OCI-LY3 (cell line): ENCODE measurements around the gene MRPL2.
A peak's percentile ranks its signal among the peaks of the same experiment; 100 is the strongest.

Experiments used
- H2AFZ ChIP-seq: fragments of 200-600, 300-600 bp; shearing (Covaris generic); 2 replicates; pipeline ENCODE4 v1.6.0; 2014; ENCODE audit warnings: antibody characterized with exemption, low read depth, low read length
- H3K27ac ChIP-seq: fragments of 200-600, 300-600 bp; sonication (generic); 2 replicates; pipeline ENCODE4 v1.5.1; 2014; ENCODE audit warnings: mild to moderate bottlenecking, low read length, moderate library complexity, mixed read lengths
- H3K27me3 ChIP-seq: fragments of 200-600, 300-600 bp; sonication (generic); 2 replicates; pipeline ENCODE4 v1.6.1; 2014; ENCODE audit warnings: low read depth, low read length, mixed read lengths
- H3K36me3 ChIP-seq: fragments of 200-600, 300-600 bp; sonication (generic); replicated peaks from 2 replicates; pipeline ENCODE3; 2014; ENCODE audit warnings: low read depth, low read length, mixed read lengths
- H3K4me1 ChIP-seq: fragments of 300-600, 200-600 bp; sonication (generic); 2 replicates; pipeline ENCODE4 v1.6.1; 2014; ENCODE audit warnings: low read length, mixed read lengths
- H3K4me2 ChIP-seq: fragments of 200-600, 300-600 bp; sonication (generic); 2 replicates; pipeline ENCODE4 v1.6.1; 2014; ENCODE audit warnings: low read length, mixed read lengths
- H3K4me3 ChIP-seq: fragments of 300-600, 200-600 bp; sonication (generic); 2 replicates; pipeline ENCODE4 v1.5.1; 2014; ENCODE audit warnings: antibody characterized with exemption, mild to moderate bottlenecking, low read length, moderate library complexity
- H3K79me2 ChIP-seq: fragments of 300-600, 200-600 bp; shearing (Covaris generic); 2 replicates; pipeline ENCODE4 v1.6.1; 2014; ENCODE audit warnings: mild to moderate bottlenecking, low read length, mixed read lengths
- H3K9ac ChIP-seq: fragments of 300-600, 200-600 bp; shearing (Covaris generic); 2 replicates; pipeline ENCODE4 v1.6.0; 2014; ENCODE audit warnings: mild to moderate bottlenecking, low read length, moderate library complexity
- H3K9me3 ChIP-seq: fragments of 200-600, 300-600 bp; shearing (Covaris generic); 2 replicates; pipeline ENCODE4 v1.6.1; 2014; ENCODE audit warnings: low read length, mixed read lengths; ENCODE audit not compliant: insufficient read depth
- H4K20me1 ChIP-seq: fragments of 200-600, 300-600 bp; sonication (generic); 2 replicates; pipeline ENCODE4 v1.6.1; 2016; ENCODE audit warnings: low read length, mixed read lengths; ENCODE audit not compliant: insufficient read depth
- EZH2phosphoT487 ChIP-seq: fragments of 200-600 bp; shearing (Covaris generic); IDR thresholded peaks from 2 replicates; pipeline ENCODE4 v1.6.1; 2018; ENCODE audit warnings: antibody characterized with exemption, mixed run types, low read depth
- TF ChIP-seq, protein P1 (sequence below): fragments of 200-600, 300-600 bp; sonication (generic); IDR thresholded peaks from 2 replicates; pipeline ENCODE4 v1.5.1; 2014; ENCODE audit warnings: antibody characterized with exemption, low read length, low read depth

Gene MRPL2

DNA sequence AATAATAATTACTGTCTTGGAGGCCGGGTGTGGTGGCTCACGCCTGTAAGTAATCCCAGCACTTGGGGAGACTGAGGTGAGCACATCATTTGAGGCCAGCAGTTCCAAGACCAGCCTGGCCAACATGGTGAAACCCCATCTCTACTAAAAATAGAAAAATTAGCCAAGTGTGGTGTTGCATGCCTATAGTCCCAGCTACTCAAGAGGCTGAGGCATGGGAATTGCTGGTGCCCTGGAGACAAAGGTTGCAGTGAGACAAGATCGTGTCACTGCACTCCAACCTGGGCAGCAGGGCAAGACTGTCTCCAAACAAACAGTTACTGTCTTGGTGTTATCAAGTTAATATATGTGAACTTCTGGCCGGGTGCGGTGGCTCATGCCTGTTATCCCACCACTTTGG is 32.9 kb downstream of the MRPL2 start:
- H3K4me3 ChIP-seq, result no peak overlapping the region
- H2AFZ ChIP-seq, result no peak overlapping the region
- H3K36me3 ChIP-seq, result peaks cover 44% of the 10 kb centered on the region
- peaks cover 29% of the 10 kb centered on the region for H3K79me2 ChIP-seq
- no peaks in the 10 kb centered on the region for H3K9me3 ChIP-seq
- H3K9ac ChIP-seq, result no peak overlapping the region
- no peaks in the 10 kb centered on the region for H4K20me1 ChIP-seq
- TF ChIP-seq, protein P1, sequence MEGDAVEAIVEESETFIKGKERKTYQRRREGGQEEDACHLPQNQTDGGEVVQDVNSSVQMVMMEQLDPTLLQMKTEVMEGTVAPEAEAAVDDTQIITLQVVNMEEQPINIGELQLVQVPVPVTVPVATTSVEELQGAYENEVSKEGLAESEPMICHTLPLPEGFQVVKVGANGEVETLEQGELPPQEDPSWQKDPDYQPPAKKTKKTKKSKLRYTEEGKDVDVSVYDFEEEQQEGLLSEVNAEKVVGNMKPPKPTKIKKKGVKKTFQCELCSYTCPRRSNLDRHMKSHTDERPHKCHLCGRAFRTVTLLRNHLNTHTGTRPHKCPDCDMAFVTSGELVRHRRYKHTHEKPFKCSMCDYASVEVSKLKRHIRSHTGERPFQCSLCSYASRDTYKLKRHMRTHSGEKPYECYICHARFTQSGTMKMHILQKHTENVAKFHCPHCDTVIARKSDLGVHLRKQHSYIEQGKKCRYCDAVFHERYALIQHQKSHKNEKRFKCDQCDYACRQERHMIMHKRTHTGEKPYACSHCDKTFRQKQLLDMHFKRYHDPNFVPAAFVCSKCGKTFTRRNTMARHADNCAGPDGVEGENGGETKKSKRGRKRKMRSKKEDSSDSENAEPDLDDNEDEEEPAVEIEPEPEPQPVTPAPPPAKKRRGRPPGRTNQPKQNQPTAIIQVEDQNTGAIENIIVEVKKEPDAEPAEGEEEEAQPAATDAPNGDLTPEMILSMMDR, result no peak
- TF ChIP-seq EZH2phosphoT487, result no peak
- no peak overlapping the region for H3K4me2 ChIP-seq
- H3K27me3 ChIP-seq, result no peaks in the 10 kb centered on the region
- peaks cover 13% of the 10 kb centered on the region for H3K4me1 ChIP-seq
- no peak overlapping the region for H3K27ac ChIP-seq

DNA sequence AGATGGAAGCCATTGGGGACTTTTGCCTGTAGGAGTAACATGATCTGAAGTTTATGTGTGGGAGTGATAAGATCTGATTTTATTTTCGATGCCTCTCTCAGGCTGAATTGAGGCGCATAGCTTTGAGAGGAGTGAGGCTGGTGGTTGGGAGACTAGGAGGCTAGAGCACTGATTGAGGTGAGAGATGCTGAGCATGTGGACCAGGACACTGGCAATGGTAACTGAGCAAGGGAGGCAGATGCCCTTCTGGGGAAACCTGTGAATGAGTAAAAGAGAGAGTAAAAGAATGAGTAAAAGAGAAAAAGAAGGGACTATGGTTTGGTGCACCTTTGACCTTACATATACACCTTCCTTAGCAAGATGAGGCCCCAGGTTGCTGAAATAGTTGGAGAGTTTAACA is 34.8 kb downstream of the MRPL2 start:
- peaks cover 17% of the 10 kb centered on the region for H3K4me1 ChIP-seq
- TF ChIP-seq, protein P1, result no peak
- TF ChIP-seq EZH2phosphoT487, result no peak
- H3K4me3 ChIP-seq, result no peak overlapping the region
- H3K9me3 ChIP-seq, result no peaks in the 10 kb centered on the region
- H4K20me1 ChIP-seq, result no peaks in the 10 kb centered on the region
- no peak overlapping the region for H3K27ac ChIP-seq
- peaks cover 29% of the 10 kb centered on the region for H3K79me2 ChIP-seq
- no peak overlapping the region for H3K9ac ChIP-seq
- peaks cover 37% of the 10 kb centered on the region for H3K36me3 ChIP-seq
- H2AFZ ChIP-seq, result no peak overlapping the region
- no peaks in the 10 kb centered on the region for H3K27me3 ChIP-seq
- H3K4me2 ChIP-seq, result no peak overlapping the region

DNA sequence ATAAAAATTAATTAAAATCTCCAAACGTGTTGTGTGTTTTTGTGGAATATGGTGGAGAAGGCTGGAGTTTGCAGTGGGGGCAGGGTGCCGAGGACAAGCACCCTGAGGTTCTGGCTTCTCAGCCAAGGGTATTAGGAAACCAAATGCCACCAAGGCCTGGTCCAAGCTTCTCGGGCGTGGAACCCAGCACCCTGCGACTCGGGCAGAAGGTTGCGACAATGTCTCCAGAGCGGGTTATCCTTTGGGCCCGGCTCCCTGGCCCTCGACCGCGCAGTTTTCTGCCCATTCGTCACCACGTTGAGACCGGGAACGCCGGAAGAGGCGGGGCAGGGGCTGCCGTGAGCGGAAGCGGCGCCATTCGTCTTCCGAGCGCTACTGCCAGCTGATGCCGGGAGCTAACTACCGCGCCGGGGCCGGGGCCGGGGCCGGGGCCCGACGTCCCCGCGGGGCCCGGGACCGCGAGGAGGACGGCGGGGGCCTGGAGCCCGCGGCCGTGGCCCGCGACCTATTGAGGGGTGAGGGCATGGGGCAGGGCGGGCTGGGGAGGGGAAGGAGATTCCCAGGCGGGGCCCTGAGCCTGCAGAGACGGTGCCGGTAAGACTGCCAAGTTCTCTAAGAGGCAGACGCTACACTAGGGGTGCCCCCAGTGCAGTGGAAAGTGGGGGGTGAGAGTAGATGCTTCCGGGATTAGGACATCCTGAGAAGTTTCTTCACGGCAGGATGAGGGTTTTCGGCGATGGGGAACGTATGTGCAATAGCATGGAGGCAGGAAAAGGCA is 37.8 kb downstream of the MRPL2 start, which contains the start of gene RRP36:
TSS of gene RRP36 (plus strand) at position 354 of the 778 bp plus-strand sequence. CDS start at position 386, 32 bp downstream.
- peak within 1 kb of the TSS; percentile 47 for H3K27ac ChIP-seq
- H4K20me1 ChIP-seq, result no peaks in the 10 kb centered on the region
- TF ChIP-seq, protein P1, result no peak
- no peak for TF ChIP-seq EZH2phosphoT487
- no peaks in the 10 kb centered on the region for H3K27me3 ChIP-seq
- H3K9ac ChIP-seq, result peak within 1 kb of the TSS; percentile 67
- peak within 1 kb of the TSS; percentile 30 for H2AFZ ChIP-seq
- H3K4me3 ChIP-seq, result peak within 1 kb of the TSS; percentile 84
- H3K9me3 ChIP-seq, result no peaks in the 10 kb centered on the region
- H3K79me2 ChIP-seq, result peaks cover 31% of the 10 kb centered on the region
- peaks cover 37% of the 10 kb centered on the region for H3K36me3 ChIP-seq
- H3K4me2 ChIP-seq, result peak within 1 kb of the TSS; percentile 78
- peaks cover 17% of the 10 kb centered on the region for H3K4me1 ChIP-seq

DNA sequence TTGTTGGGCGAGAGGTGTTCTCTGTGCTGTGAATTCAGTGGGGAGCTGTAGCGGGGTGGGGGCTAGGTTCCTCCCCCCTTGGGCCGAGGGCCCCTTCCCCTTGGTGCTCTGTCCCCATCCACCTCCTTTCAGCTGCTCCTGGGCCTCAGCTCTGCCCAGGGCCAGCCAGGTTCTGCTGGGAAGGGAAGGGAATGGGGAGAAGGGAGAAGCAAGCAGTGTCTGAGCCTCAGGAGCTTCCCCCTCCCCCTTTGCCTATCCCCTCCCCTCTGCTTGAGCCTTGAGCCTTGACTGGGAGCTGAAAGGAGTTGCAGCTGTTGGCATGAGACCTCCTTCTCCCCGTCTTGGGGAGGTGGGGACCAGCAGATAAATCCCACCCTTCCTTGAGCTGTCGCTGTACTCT is 38.4 kb downstream of the MRPL2 start:
- H3K9me3 ChIP-seq, result no peaks in the 10 kb centered on the region
- H3K4me1 ChIP-seq, result peaks cover 17% of the 10 kb centered on the region
- H3K9ac ChIP-seq, result peak overlapping the region; percentile 67
- TF ChIP-seq EZH2phosphoT487, result no peak
- TF ChIP-seq, protein P1, result no peak
- no peak overlapping the region for H2AFZ ChIP-seq
- peaks cover 36% of the 10 kb centered on the region for H3K79me2 ChIP-seq
- H4K20me1 ChIP-seq, result no peaks in the 10 kb centered on the region
- H3K27me3 ChIP-seq, result no peaks in the 10 kb centered on the region
- peaks cover 37% of the 10 kb centered on the region for H3K36me3 ChIP-seq
- peak overlapping the region; percentile 84 for H3K4me3 ChIP-seq
- peak overlapping the region; percentile 78 for H3K4me2 ChIP-seq
- H3K27ac ChIP-seq, result peak overlapping the region; percentile 47
